Endothelial cell of umbilical vein (primary cell): ENCODE data around the gene C1orf53. TPM values are rescaled to one million over a fixed set of nuclear protein-coding genes. Genes with fewer than 3 reads are reported as not detected.
"Not testable (repeated sequence)": the region's sequence is repeated elsewhere in the genome, so short reads cannot be mapped to it uniquely, and the experiment has no call there.

Experiments used
- Bru-seq: library from RNA; stranded (reverse); fragments of 400-500 nt; gene quantifications from one replicate; lab custom pipeline; 2021; lab: Mats Ljungman, UMichigan
- BruChase-seq, 2 experiments: library from RNA; stranded (reverse); fragments of 400-500 nt; gene quantifications; one replicate each; lab custom pipeline; 2021; lab: Mats Ljungman, UMichigan
- BruUV-seq: library from RNA; stranded (reverse); fragments of 400-500 nt; replicated peaks from 2 replicates; lab custom pipeline; 2021; lab: Mats Ljungman, UMichigan
- CTCF ChIA-PET: fragments of 300-600, 350-600 bp; sonication (Branson Sonifier 250); formaldehyde crosslinking; loops from one replicate; lab custom pipeline; 2021; ENCODE audit warnings: antibody characterized with exemption, inconsistent platforms; lab: Charles Lee
- POLR2A ChIA-PET: fragments of 300-600, 350-600 bp; sonication (Branson Sonifier 250); formaldehyde crosslinking; loops from one replicate; lab custom pipeline; 2021; ENCODE audit warnings: antibody characterized with exemption, inconsistent platforms; lab: Charles Lee
- DNase-seq: peaks from one replicate; pipeline ENCODE4 v3.0.0-alpha.2; 2011; ENCODE audit warnings: low read depth, low spot score
- FAIRE-seq: peaks from 2 replicates; lab custom pipeline; 2011; peaks lifted over from hg19 to GRCh38; lab: Jason Lieb, UNC
- H2AFZ ChIP-seq: 2 replicates; pipeline ENCODE4 v1.6.0; 2012; ENCODE audit warnings: low read depth, low read length, control low read depth, inconsistent platforms
- H3K27ac ChIP-seq: 2 replicates; pipeline ENCODE4 v1.5.1; 2011; ENCODE audit warnings: low read depth, mild to moderate bottlenecking, control low read depth, low read length, moderate library complexity; ENCODE audit not compliant: insufficient read depth
- H3K27me3 ChIP-seq, 2 experiments: 2 replicates each; pipeline versions ENCODE4 v1.6.0 to v1.6.1; 2011; ENCODE audit warnings: low read length in 2 of 2, mixed read lengths in 1 of 2; ENCODE audit not compliant: control insufficient read depth in 2 of 2, insufficient read depth in 2 of 2
- H3K36me3 ChIP-seq, 2 experiments: 2 replicates in 1 of 2; 3 replicates in 1 of 2; pipeline ENCODE4 v1.5.1; 2011; ENCODE audit warnings: low read length in 2 of 2, mild to moderate bottlenecking in 1 of 2, moderate library complexity in 1 of 2; ENCODE audit not compliant: control insufficient read depth in 2 of 2, insufficient read depth in 2 of 2; ENCODE audit errors: extremely low read depth in 1 of 2
- H3K4me1 ChIP-seq: 3 replicates; pipeline ENCODE4 v1.5.1; 2011; ENCODE audit warnings: mild to moderate bottlenecking, low read length; ENCODE audit not compliant: control insufficient read depth, insufficient read depth; ENCODE audit errors: extremely low read depth
- H3K4me2 ChIP-seq: 2 replicates; pipeline ENCODE4 v1.6.1; 2011; ENCODE audit warnings: low read length, control low read depth, mixed read lengths; ENCODE audit not compliant: insufficient read depth
- H3K4me3 ChIP-seq, 3 experiments: fragments of 200-600 bp in 1 of 3; sonication (generic), shearing (Covaris generic) in 1 of 3; replicated peaks in 1 of 3; 2 replicates each; pipeline ENCODE4 v1.5.1; 2011 to 2016; ENCODE audit warnings: control low read depth in 3 of 3, low read length in 3 of 3, mild to moderate bottlenecking in 2 of 3, inconsistent platforms in 1 of 3, low read depth in 1 of 3, moderate library complexity in 1 of 3; ENCODE audit not compliant: insufficient read depth in 1 of 3
- H3K79me2 ChIP-seq: 2 replicates; pipeline ENCODE4 v1.6.0; 2012; ENCODE audit warnings: low read length, inconsistent platforms; ENCODE audit not compliant: control insufficient read depth, insufficient read depth
- H3K9ac ChIP-seq: replicated peaks from 2 replicates; pipeline ENCODE3; 2011; ENCODE audit warnings: low read length, control low read depth; ENCODE audit not compliant: insufficient read depth; ENCODE audit errors: extremely low read depth
- H3K9me1 ChIP-seq: replicated peaks from 3 replicates; pipeline ENCODE4 v1.6.0; 2011; ENCODE audit warnings: mild to moderate bottlenecking, low read length; ENCODE audit not compliant: control insufficient read depth, insufficient read depth; ENCODE audit errors: extremely low read depth
- H3K9me3 ChIP-seq: replicated peaks from 2 replicates; pipeline ENCODE4 v1.5.1; 2012; ENCODE audit warnings: low read length, inconsistent platforms; ENCODE audit not compliant: control insufficient read depth, insufficient read depth
- H4K20me1 ChIP-seq: replicated peaks from 2 replicates; pipeline ENCODE3; 2011; ENCODE audit warnings: mild to moderate bottlenecking, low read length; ENCODE audit not compliant: control insufficient read depth, insufficient read depth; ENCODE audit errors: extremely low read depth
- CTCF ChIP-seq, 2 donors: IDR thresholded peaks; 1 replicate in 1 of 2; 2 replicates in 1 of 2; pipeline ENCODE4 v1.5.1; 2011; ENCODE audit warnings: low read length in 2 of 2, mild to moderate bottlenecking in 2 of 2, moderate library complexity in 2 of 2, control low read depth in 1 of 2, inconsistent platforms in 1 of 2, low read depth in 1 of 2; ENCODE audit not compliant: insufficient read depth in 1 of 2; ENCODE audit errors: extremely low read depth in 1 of 2
- GATA2 ChIP-seq: IDR thresholded peaks from 2 replicates; pipeline ENCODE4 v1.7.0; 2011; ENCODE audit warnings: low read depth, mild to moderate bottlenecking, moderate library complexity, mixed read lengths, low read length; ENCODE audit not compliant: insufficient read length, insufficient read depth
- POLR2A ChIP-seq: IDR thresholded peaks from 2 replicates; pipeline ENCODE4 v1.6.1; 2012; ENCODE audit warnings: low read depth, mild to moderate bottlenecking, control low read depth, low read length
- POLR2AphosphoS5 ChIP-seq: IDR thresholded peaks from 2 replicates; pipeline ENCODE4 v1.6.1; 2012; ENCODE audit warnings: low read depth, mild to moderate bottlenecking, control low read depth, low read length, moderate library complexity; ENCODE audit not compliant: insufficient read depth
- dilution Hi-C: fragments of 300-500 bp; cut with MboI; formaldehyde crosslinking; loops from one replicate; pipeline ENCODE4 v1.15.0; 2019; ENCODE audit warnings: low sequenced_read_pairs; ENCODE audit not compliant: extremely low pct_ligation_motif_present
- intact Hi-C: fragments of 100-400 bp; cut with micrococcal nuclease; formaldehyde crosslinking; loops from one replicate; pipeline ENCODE4 v1.10.0; 2022
- long read RNA-seq: library from polyadenylated mRNA; stranded (forward); transcript quantifications from one replicate; pipeline ENCODE4 v2.0.0, GENCODE V29; 2021
- polyA minus RNA-seq, 3 experiments: library from RNA; depleted of rRNA, polyadenylated mRNA; stranded (reverse); fragments of >200 nt; gene quantifications; 1 replicate in 1 of 3; 2 replicates in 2 of 3; pipeline ENCODE4 v1.2.3, GENCODE V29; 2011
- polyA plus RNA-seq, 4 experiments: library from polyadenylated mRNA; depleted of rRNA in 3 of 4; stranded (reverse) in 3 of 4; unstranded in 1 of 4; fragments of >200 nt; gene quantifications; 2 replicates each; pipeline versions ENCODE4 v1.2.1 to v1.2.3, GENCODE V29; 2011 to 2012; ENCODE audit warnings: missing spikeins in 1 of 4
- total RNA-seq: library from RNA; stranded (reverse); gene quantifications from 2 replicates; pipeline ENCODE4 v1.2.3, GENCODE V29; 2021

The C1orf53 gene
- 2.1 and 3.5 TPM in 2 replicates for total RNA-seq
- 6.5 and 8.3 TPM in 2 replicates for polyA plus RNA-seq
- 6.5 and 6.7 TPM in 2 replicates for polyA plus RNA-seq (2011; cell fraction: cytosol; rRNA removed)
- 1.4 and 2.0 TPM in 2 replicates for polyA plus RNA-seq (2011; cell fraction: nucleus; rRNA removed)
- polyA plus RNA-seq (2012): 3.1 and 5.7 TPM in 2 replicates
- polyA minus RNA-seq: 1.2 TPM in 1 of 2 replicates, not detected in the other
- polyA minus RNA-seq (2011; cell fraction: cytosol; rRNA and poly(A)+ RNA removed): 4.4 TPM
- polyA minus RNA-seq (2011; cell fraction: nucleus; rRNA and poly(A)+ RNA removed): 1.3 TPM in 1 of 2 replicates, not detected in the other
- Bru-seq, nascent RNA: percentile 43 among the genes with signal in this experiment
- percentile 23 among the genes with signal in this experiment for BruChase-seq, experiment 1, labeled RNA remaining after a 6-hour chase
- percentile 13 among the genes with signal in this experiment for BruChase-seq, experiment 2, labeled RNA remaining after a 2-hour chase
- long read RNA-seq, partial matches to known transcripts: 0 of 4 reads
- long read RNA-seq, other reads (novel, unspliced or antisense): 1 of 4 reads

GRCh38 chr1:197902454-197903195 lies at the start of gene C1orf53:
Gene C1orf53 (plus strand): TSS chr1:197902630. CDS start chr1:197902650, 20 bp downstream.
- DNase-seq (peak; percentile 91), FAIRE-seq (no peak)
- H3K9ac ChIP-seq: peak within 1 kb of the TSS; percentile 73
- TF ChIP-seq POLR2AphosphoS5 (peak; percentile 69), CTCF (IDR thresholded peaks at IDR 0.05; ENCODE audit: extremely low read depth in 1 of 2, insufficient read depth in 1 of 2, low read depth in 1 of 2, low read length in 2 of 2) (no peak), GATA2 (no peak), POLR2A (peak; percentile 74)
- H3K4me3 ChIP-seq: peak within 1 kb of the TSS; percentile 29 to 76 (median 65)
- H2AFZ ChIP-seq: peak within 1 kb of the TSS; percentile 100
- dilution Hi-C loops: no loop called here
- H3K4me1 ChIP-seq: peaks cover 14% of the 10 kb centered on the region
- ChIA-PET CTCF (interaction anchor here (0.7 to 2.2 kb wide), 13 partner anchors 9 to 383 kb away, joined by 3 to 10 read pairs (median 4); partner anchors contain the start of gene LHX9), POLR2A (interaction anchor here (1.0 to 1.3 kb wide), 2 partner anchors 16 to 129 kb away, joined by 3 to 4 read pairs; no protein-coding TSS in a partner anchor)
- TSS peak; percentile 78 for BruUV-seq
- no peaks in the 10 kb centered on the region for H3K36me3 ChIP-seq
- no peaks in the 10 kb centered on the region for H3K9me1 ChIP-seq
- peak within 1 kb of the TSS; percentile 52 for H3K27ac ChIP-seq
- H3K79me2 ChIP-seq: no peaks in the 10 kb centered on the region
- peaks cover 2 to 22% of the 10 kb centered on the region in 2 experiments for H3K27me3 ChIP-seq
- H3K9me3 ChIP-seq: no peaks in the 10 kb centered on the region
- intact Hi-C loops: loop anchor here (2.0 kb wide), 1 partner anchor 254 kb away; the partner anchor contains the start of gene NEK7
- peak within 1 kb of the TSS; percentile 88 for H3K4me2 ChIP-seq
- H4K20me1 ChIP-seq: no peaks in the 10 kb centered on the region

- BruUV-seq, CTCF ChIA-PET: not testable (repeated sequence)
Measured at GRCh38 chr1:197855751-197856150, 46.7 kb upstream of the C1orf53 start.

More at GRCh38 chr1:197855751-197856150, 46.7 kb upstream of the C1orf53 start:
- POLR2A ChIA-PET, DNase-seq, intact Hi-C loops, dilution Hi-C loops, H3K9me3 ChIP-seq, H3K4me2 ChIP-seq, H3K9me1 ChIP-seq, FAIRE-seq, H4K20me1 ChIP-seq, H3K4me3 ChIP-seq, H3K4me1 ChIP-seq, H3K27ac ChIP-seq, H3K36me3 ChIP-seq, H3K79me2 ChIP-seq, H2AFZ ChIP-seq, H3K9ac ChIP-seq, H3K27me3 ChIP-seq: not testable (repeated sequence)
